Spleen (tissue), 7 donors: Measurements from ENCODE around the gene PKN3.

ENCODE experiments used
- POLR2A ChIP-seq, 3 donors: fragments of 450-650 bp; IDR thresholded peaks; one replicate each; pipeline ENCODE4 v1.5.1; 2017; ENCODE audit warnings: antibody characterized with exemption in 3 of 3, mild to moderate bottlenecking in 1 of 3
- POLR2AphosphoS5 ChIP-seq, 3 donors: sonication (generic); formaldehyde crosslinking; IDR thresholded peaks; one replicate each; pipeline ENCODE4 v1.5.1; 2017; ENCODE audit warnings: antibody characterized with exemption in 3 of 3
- TF ChIP-seq, protein P1 (sequence below), 11 experiments: fragments of 200-600 bp in 7 of 11; fragments of 450-650 bp in 4 of 11; sonication (generic) in 4 of 11; IDR thresholded peaks in 8 of 11; conservative IDR thresholded peaks in 3 of 11; 1 replicate in 7 of 11; 2 replicates in 4 of 11; pipeline versions ENCODE4 v1.4.0 to v1.8.0; 2016 to 2021; ENCODE audit warnings: antibody characterized with exemption in 11 of 11, inconsistent platforms in 4 of 11, mild to moderate bottlenecking in 1 of 11
- donor health status: DM: no; HTN: no; CAD: no; lungs with moderate emphysema.
- donor health status: DM: no; HTN: no; CAD: no.
- donor health status: DM: no; HTN: no; CAD: no.

DNA sequence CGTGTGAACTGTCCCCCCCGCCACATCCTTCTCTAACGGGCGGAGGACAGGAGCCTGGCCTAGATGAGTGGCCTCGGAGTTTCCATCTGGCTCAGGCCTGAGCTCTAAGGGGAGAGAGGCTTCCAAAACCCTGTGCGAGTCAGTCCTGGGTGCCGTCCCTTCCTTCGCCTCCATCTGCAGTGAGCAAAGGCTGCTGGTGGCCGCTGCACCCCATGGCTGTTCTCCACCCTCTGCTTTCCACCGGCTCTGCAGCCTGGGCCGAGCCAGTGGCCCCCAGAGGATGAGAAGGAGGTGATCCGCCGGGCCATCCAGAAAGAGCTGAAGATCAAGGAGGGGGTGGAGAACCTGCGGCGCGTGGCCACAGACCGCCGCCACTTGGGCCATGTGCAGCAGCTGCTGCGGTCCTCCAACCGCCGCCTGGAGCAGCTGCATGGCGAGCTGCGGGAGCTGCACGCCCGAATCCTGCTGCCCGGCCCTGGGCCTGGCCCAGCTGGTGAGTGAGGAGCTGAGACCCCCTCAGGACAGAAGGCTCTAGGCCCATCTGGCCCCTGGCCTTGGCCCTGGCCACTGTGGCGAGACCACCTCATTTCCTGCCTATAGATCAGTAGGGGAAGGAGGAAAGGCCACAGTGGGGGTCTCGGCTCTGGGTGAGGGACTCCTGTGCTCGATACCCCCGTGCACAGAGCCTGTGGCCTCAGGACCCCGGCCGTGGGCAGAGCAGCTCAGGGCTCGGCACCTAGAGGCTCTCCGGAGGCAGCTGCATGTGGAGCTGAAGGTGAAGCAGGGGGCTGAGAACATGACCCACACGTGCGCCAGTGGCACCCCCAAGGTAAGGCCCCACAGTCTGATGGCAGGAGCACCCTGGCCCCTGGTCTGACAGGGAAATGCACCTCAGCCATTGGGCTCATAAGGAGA lies 3.0 kb downstream of the PKN3 start:
- TF ChIP-seq, protein P1, sequence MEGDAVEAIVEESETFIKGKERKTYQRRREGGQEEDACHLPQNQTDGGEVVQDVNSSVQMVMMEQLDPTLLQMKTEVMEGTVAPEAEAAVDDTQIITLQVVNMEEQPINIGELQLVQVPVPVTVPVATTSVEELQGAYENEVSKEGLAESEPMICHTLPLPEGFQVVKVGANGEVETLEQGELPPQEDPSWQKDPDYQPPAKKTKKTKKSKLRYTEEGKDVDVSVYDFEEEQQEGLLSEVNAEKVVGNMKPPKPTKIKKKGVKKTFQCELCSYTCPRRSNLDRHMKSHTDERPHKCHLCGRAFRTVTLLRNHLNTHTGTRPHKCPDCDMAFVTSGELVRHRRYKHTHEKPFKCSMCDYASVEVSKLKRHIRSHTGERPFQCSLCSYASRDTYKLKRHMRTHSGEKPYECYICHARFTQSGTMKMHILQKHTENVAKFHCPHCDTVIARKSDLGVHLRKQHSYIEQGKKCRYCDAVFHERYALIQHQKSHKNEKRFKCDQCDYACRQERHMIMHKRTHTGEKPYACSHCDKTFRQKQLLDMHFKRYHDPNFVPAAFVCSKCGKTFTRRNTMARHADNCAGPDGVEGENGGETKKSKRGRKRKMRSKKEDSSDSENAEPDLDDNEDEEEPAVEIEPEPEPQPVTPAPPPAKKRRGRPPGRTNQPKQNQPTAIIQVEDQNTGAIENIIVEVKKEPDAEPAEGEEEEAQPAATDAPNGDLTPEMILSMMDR (IDR thresholded peaks at IDR 0.05 in 8 of 11, conservative IDR thresholded peaks at IDR 0.05 in 3 of 11), result no peak
- no peak for TF ChIP-seq POLR2AphosphoS5 (IDR thresholded peaks at IDR 0.05)
- no peak for TF ChIP-seq POLR2A (IDR thresholded peaks at IDR 0.05)
